ENCODE results near the gene MSS51.

- TF ChIP-seq SP1 (IDR thresholded peaks at IDR 0.05) (no peak), CTCF (IDR thresholded peaks at IDR 0.05; ENCODE audit: low read depth, low read length, missing input control) (no peak), EGR1 (IDR thresholded peaks at IDR 0.05; ENCODE audit: low read depth in 2 of 2) (no peak), YY1 (IDR thresholded peaks at IDR 0.05) (no peak), JUND (IDR thresholded peaks at IDR 0.05) (no peak), ZBTB33 (IDR thresholded peaks at IDR 0.05) (no peak), REST (IDR thresholded peaks at IDR 0.05) (no peak), MAX (IDR thresholded peaks at IDR 0.05) (no peak), ATF3 (IDR thresholded peaks at IDR 0.05) (no peak), RAD21 (IDR thresholded peaks at IDR 0.05) (no peak), HNF4G (IDR thresholded peaks at IDR 0.05) (no peak), TAF1 (conservative IDR thresholded peaks at IDR 0.05) (no peak)
Measured at GRCh38 chr10:73478636-73479035, 45.3 kb upstream of the MSS51 start.

Data from liver (tissue), 3 donors.